Memory B cell (primary cell): ENCODE measurements around the gene WNT3A.

Source experiments
- ATAC-seq: fragments of 150-1000 bp; cut with Tn5 transposase; 2 replicates; pipeline ENCODE4 v1.10.0; 2021; ENCODE audit warnings: low read depth, mild to moderate bottlenecking, moderate library complexity
- DNase-seq, 2 donors: peaks; one replicate each; pipeline ENCODE4 v3.0.0; 2022; ENCODE audit warnings: low spot score in 2 of 2
- H3K27ac Mint-ChIP-seq: one replicate; pipeline ENCODE4 v1.8.0; 2022; ENCODE audit warnings: mild to moderate bottlenecking, moderate library complexity, mixed read lengths
- H3K27me3 Mint-ChIP-seq: one replicate; pipeline ENCODE4 v1.8.0; 2022; ENCODE audit warnings: mixed read lengths
- H3K36me3 Mint-ChIP-seq: one replicate; pipeline ENCODE4 v1.8.0; 2022; ENCODE audit warnings: mild to moderate bottlenecking, mixed read lengths
- H3K4me1 Mint-ChIP-seq: one replicate; pipeline ENCODE4 v1.8.0; 2022; ENCODE audit warnings: mixed read lengths
- H3K4me3 Mint-ChIP-seq: one replicate; pipeline ENCODE4 v1.8.0; 2022; ENCODE audit warnings: mild to moderate bottlenecking, moderate library complexity, mixed read lengths
- H3K9me3 Mint-ChIP-seq: one replicate; pipeline ENCODE4 v1.8.0; 2022; ENCODE audit warnings: mixed read lengths

WNT3A gene

GRCh38 chr1:228058172-228058948 lies 51.6 kb downstream of the WNT3A start:
- no peak overlapping the region for H3K4me3 Mint-ChIP-seq
- ATAC-seq (no peak), DNase-seq (no peak)
- H3K9me3 Mint-ChIP-seq: peaks cover 4% of the 10 kb centered on the region
- no peaks in the 10 kb centered on the region for H3K36me3 Mint-ChIP-seq
- no peak overlapping the region for H3K27ac Mint-ChIP-seq
- H3K4me1 Mint-ChIP-seq: no peaks in the 10 kb centered on the region
- H3K27me3 Mint-ChIP-seq: peaks cover 22% of the 10 kb centered on the region

GRCh38 chr1:228058949-228059633 lies 52.3 kb downstream of the WNT3A start:
- H3K4me3 Mint-ChIP-seq: peak overlapping the region; percentile 30
- DNase-seq (peak; percentile 53 to 70), ATAC-seq (peak; percentile 83)
- peaks cover 1% of the 10 kb centered on the region for H3K9me3 Mint-ChIP-seq
- no peaks in the 10 kb centered on the region for H3K4me1 Mint-ChIP-seq
- no peaks in the 10 kb centered on the region for H3K36me3 Mint-ChIP-seq
- peaks cover 20% of the 10 kb centered on the region for H3K27me3 Mint-ChIP-seq
- H3K27ac Mint-ChIP-seq: no peak overlapping the region

DNA sequence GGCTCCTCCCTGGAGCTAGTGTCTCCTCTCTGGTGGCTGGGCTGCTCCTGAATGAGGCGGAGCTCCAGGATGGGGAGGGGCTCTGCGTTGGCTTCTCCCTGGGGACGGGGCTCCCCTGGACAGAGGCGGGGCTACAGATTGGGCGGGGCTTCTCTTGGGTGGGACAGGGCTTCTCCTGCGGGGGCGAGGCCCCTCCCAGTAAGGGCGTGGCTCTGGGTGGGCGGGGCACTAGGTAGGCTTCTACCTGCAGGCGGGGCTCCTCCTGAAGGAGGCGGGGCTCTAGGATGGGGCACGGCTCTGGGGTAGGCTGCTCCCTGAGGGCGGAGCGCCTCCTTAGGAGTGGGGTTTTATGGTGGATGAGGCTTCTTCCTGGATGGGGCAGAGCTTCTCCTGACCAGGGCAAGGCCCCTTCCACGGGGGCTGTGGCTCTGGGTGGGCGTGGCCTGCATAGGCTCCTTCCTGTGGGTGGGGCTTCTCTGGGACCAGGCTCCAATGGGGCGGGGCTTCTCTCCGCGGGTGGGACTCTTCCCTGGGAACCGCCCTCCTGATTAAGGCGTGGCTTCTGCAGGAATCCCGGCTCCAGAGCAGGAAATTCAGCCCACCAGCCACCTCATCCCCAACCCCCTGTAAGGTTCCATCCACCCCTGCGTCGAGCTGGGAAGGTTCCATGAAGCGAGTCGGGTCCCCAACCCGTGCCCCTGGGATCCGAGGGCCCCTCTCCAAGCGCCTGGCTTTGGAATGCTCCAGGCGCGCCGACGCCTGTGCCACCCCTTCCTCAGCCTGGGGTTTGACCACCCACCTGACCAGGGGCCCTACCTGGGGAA lies 53.0 kb downstream of the WNT3A start:
- H3K27ac Mint-ChIP-seq: no peak overlapping the region
- DNase-seq: peak in 1 of 2 donors; percentile 38
- H3K4me3 Mint-ChIP-seq: no peak overlapping the region
- no peaks in the 10 kb centered on the region for H3K36me3 Mint-ChIP-seq
- peaks cover 18% of the 10 kb centered on the region for H3K27me3 Mint-ChIP-seq
- ATAC-seq: peak; percentile 39
- H3K4me1 Mint-ChIP-seq: no peaks in the 10 kb centered on the region
- no peaks in the 10 kb centered on the region for H3K9me3 Mint-ChIP-seq

DNA sequence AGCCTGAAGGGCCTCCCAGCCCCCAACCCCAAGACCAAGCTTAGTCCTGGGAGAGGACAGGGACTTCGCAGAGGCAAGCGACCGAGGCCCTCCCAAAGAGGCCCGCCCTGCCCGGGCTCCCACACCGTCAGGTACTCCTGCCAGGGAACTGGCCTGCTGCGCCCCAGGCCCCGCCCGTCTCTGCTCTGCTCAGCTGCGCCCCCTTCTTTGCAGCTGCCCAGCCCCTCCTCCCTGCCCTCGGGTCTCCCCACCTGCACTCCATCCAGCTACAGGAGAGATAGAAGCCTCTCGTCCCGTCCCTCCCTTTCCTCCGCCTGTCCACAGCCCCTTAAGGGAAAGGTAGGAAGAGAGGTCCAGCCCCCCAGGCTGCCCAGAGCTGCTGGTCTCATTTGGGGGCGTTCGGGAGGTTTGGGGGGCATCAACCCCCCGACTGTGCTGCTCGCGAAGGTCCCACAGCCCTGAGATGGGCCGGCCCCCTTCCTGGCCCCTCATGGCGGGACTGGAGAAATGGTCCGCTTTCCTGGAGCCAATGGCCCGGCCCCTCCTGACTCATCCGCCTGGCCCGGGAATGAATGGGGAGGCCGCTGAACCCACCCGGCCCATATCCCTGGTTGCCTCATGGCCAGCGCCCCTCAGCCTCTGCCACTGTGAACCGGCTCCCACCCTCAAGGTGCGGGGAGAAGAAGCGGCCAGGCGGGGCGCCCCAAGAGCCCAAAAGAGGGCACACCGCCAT lies 53.8 kb downstream of the WNT3A start:
- Mint-ChIP-seq H3K27me3 (peaks cover 18% of the 10 kb centered on the region), H3K4me3 (peak overlapping the region; percentile 47), H3K27ac (no peak overlapping the region)

GRCh38 chr1:228061411-228062084 lies 54.8 kb downstream of the WNT3A start:
- no peak overlapping the region for H3K27ac Mint-ChIP-seq

More for the DNA sequence above, 53.8 kb downstream of the WNT3A start:
- ATAC-seq (no peak), DNase-seq (no peak)
- H3K9me3 Mint-ChIP-seq: no peaks in the 10 kb centered on the region
- no peaks in the 10 kb centered on the region for H3K36me3 Mint-ChIP-seq
- no peaks in the 10 kb centered on the region for H3K4me1 Mint-ChIP-seq

DNA sequence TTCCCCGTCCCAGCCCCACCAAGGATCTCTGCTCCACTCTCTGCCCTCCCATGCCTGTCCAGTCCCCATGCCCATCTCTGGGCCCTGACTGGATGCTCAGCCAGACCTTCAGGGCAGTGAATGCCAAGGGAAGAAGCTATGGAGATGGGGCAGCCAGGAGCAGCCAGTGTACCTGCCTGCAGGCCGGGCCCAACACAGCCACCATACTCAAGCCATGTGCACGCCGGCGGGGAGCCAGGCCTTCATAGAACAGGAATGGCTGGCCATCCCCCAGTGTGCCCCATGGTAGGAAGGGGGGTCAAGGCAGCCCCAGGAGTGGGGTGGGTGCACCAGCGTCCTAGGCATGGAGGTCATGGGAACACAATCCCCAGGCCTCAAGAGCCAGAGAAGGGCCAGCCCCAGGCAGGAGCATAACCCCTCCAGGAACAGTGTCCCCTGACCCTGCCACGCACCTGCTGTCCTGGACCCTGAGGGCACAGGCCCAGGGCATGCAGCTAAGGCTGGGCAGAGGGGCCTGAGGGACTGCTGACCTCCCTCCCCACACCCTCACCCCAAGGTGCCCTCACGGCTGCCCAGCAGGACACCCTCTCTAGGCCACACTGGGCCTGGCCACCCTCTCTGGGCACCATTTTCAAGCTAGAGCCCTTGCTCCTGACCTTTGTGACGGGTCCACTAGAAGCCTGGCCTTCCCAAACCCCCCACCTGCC lies 55.4 kb downstream of the WNT3A start:
- ATAC-seq (no peak), DNase-seq (no peak)
- no peak overlapping the region for H3K4me3 Mint-ChIP-seq
- H3K36me3 Mint-ChIP-seq: no peaks in the 10 kb centered on the region
- no peak overlapping the region for H3K27ac Mint-ChIP-seq
- H3K27me3 Mint-ChIP-seq: peaks cover 23% of the 10 kb centered on the region
- H3K9me3 Mint-ChIP-seq: no peaks in the 10 kb centered on the region
- no peaks in the 10 kb centered on the region for H3K4me1 Mint-ChIP-seq

More at GRCh38 chr1:228061411-228062084, 54.8 kb downstream of the WNT3A start:
- H3K9me3 Mint-ChIP-seq: no peaks in the 10 kb centered on the region
- H3K4me3 Mint-ChIP-seq: no peak overlapping the region
- DNase-seq (no peak), ATAC-seq (no peak)
- H3K4me1 Mint-ChIP-seq: no peaks in the 10 kb centered on the region
- peaks cover 21% of the 10 kb centered on the region for H3K27me3 Mint-ChIP-seq
- H3K36me3 Mint-ChIP-seq: no peaks in the 10 kb centered on the region

GRCh38 chr1:228062812-228063211 lies 56.0 kb downstream of the WNT3A start:
- no peaks in the 10 kb centered on the region for H3K36me3 Mint-ChIP-seq
- peaks cover 27% of the 10 kb centered on the region for H3K27me3 Mint-ChIP-seq
- no peak for ATAC-seq
- H3K4me1 Mint-ChIP-seq: no peaks in the 10 kb centered on the region
- H3K4me3 Mint-ChIP-seq: no peak overlapping the region
- H3K9me3 Mint-ChIP-seq: no peaks in the 10 kb centered on the region
- H3K27ac Mint-ChIP-seq: no peak overlapping the region
- DNase-seq: no peak

- Mint-ChIP-seq H3K27me3 (peaks cover 26% of the 10 kb centered on the region), H3K9me3 (no peaks in the 10 kb centered on the region), H3K4me1 (no peaks in the 10 kb centered on the region), H3K4me3 (no peak overlapping the region), H3K36me3 (no peaks in the 10 kb centered on the region), H3K27ac (no peak overlapping the region)
- DNase-seq (no peak), ATAC-seq (no peak)
Observed at GRCh38 chr1:228063251-228064191, 56.7 kb downstream of the WNT3A start.

GRCh38 chr1:228064296-228064695 lies 57.5 kb downstream of the WNT3A start:
- ATAC-seq: no peak
- Mint-ChIP-seq H3K9me3 (no peaks in the 10 kb centered on the region), H3K36me3 (no peaks in the 10 kb centered on the region), H3K4me1 (no peaks in the 10 kb centered on the region), H3K27ac (no peak overlapping the region), H3K4me3 (no peak overlapping the region), H3K27me3 (peaks cover 31% of the 10 kb centered on the region)
- DNase-seq: no peak

GRCh38 chr1:228064741-228065542 lies 58.1 kb downstream of the WNT3A start:
- H3K4me3 Mint-ChIP-seq: no peak overlapping the region
- H3K9me3 Mint-ChIP-seq: no peaks in the 10 kb centered on the region
- peaks cover 3% of the 10 kb centered on the region for H3K4me1 Mint-ChIP-seq
- no peak for DNase-seq
- no peak for ATAC-seq
- no peaks in the 10 kb centered on the region for H3K36me3 Mint-ChIP-seq
- peaks cover 33% of the 10 kb centered on the region for H3K27me3 Mint-ChIP-seq
- H3K27ac Mint-ChIP-seq: no peak overlapping the region

GRCh38 chr1:228065543-228066347 lies 58.9 kb downstream of the WNT3A start:
- ATAC-seq: no peak
- Mint-ChIP-seq H3K4me3 (no peak overlapping the region), H3K9me3 (no peaks in the 10 kb centered on the region), H3K4me1 (peaks cover 3% of the 10 kb centered on the region), H3K36me3 (no peaks in the 10 kb centered on the region), H3K27me3 (peaks cover 32% of the 10 kb centered on the region), H3K27ac (no peak overlapping the region)
- DNase-seq: no peak
